GM18520 (cell line): ENCODE results near the gene TTC17.
"Not testable (repeated sequence)": the region's sequence is repeated elsewhere in the genome, so short reads cannot be mapped to it uniquely, and the experiment has no call there.

Experiments
- ATAC-seq: cut with Tn5 transposase; IDR thresholded peaks from one replicate; pipeline ENCODE4 v1.9.1; 2021; ENCODE audit not compliant: unreplicated experiment

Gene TTC17

GRCh38 chr11:43458486-43458885 lies 99.8 kb downstream of the TTC17 start:
- ATAC-seq, result no peak

- no peak for ATAC-seq
These were observed 100.5 kb downstream of the TTC17 start for GRCh38 chr11:43459246-43459645.

GRCh38 chr11:43462359-43462758 lies 103.6 kb downstream of the TTC17 start:
- ATAC-seq, result no peak

GRCh38 chr11:43467958-43468357 lies 109.2 kb downstream of the TTC17 start:
- no peak for ATAC-seq

GRCh38 chr11:43477491-43477890 lies 118.8 kb downstream of the TTC17 start:
- ATAC-seq, result not testable (repeated sequence)

GRCh38 chr11:43486141-43486540 lies 127.4 kb downstream of the TTC17 start:
- no peak for ATAC-seq

GRCh38 chr11:43489869-43490465 lies 131.2 kb downstream of the TTC17 start:
- ATAC-seq, result no peak

GRCh38 chr11:43492701-43493100 lies 134.0 kb downstream of the TTC17 start:
- no peak for ATAC-seq

GRCh38 chr11:43493431-43493830 lies 134.7 kb downstream of the TTC17 start:
- no peak for ATAC-seq

GRCh38 chr11:43497144-43497543 lies 138.4 kb downstream of the TTC17 start:
- no peak for ATAC-seq

GRCh38 chr11:43498561-43498960 lies 139.8 kb downstream of the TTC17 start:
- ATAC-seq, result no peak

- no peak for ATAC-seq
These were observed 144.7 kb downstream of the TTC17 start for GRCh38 chr11:43503417-43503816.

- ATAC-seq, result no peak
These were observed 145.7 kb downstream of the TTC17 start for GRCh38 chr11:43504316-43504950.

- ATAC-seq, result no peak
These were observed 146.5 kb downstream of the TTC17 start for GRCh38 chr11:43505171-43505570.

- ATAC-seq, result no peak
These were observed 148.5 kb downstream of the TTC17 start for GRCh38 chr11:43507171-43507570.

GRCh38 chr11:43508511-43508918 lies 149.8 kb downstream of the TTC17 start:
- ATAC-seq, result no peak

- ATAC-seq, result no peak
These were observed 153.2 kb downstream of the TTC17 start for GRCh38 chr11:43511959-43512358.

- ATAC-seq, result no peak
These were observed 156.4 kb downstream of the TTC17 start for GRCh38 chr11:43515090-43515489.

- no peak for ATAC-seq
These were observed 157.7 kb downstream of the TTC17 start for GRCh38 chr11:43516316-43516850.

GRCh38 chr11:43517518-43517917 lies 158.8 kb downstream of the TTC17 start:
- ATAC-seq, result no peak

GRCh38 chr11:43518408-43519160 lies 159.9 kb downstream of the TTC17 start:
- ATAC-seq, result no peak

- ATAC-seq, result no peak
These were observed 162.8 kb downstream of the TTC17 start for GRCh38 chr11:43521471-43521870.
